NCI-H774 (cell line): ENCODE data around the gene TSSK3.

Source experiments
- DNase-seq: peaks from one replicate; lab custom pipeline; 2025; lab: John Stamatoyannopoulos, UW

The TSSK3 gene

GRCh38 chr1:32362474-32363313 lies at the start of gene TSSK3, which contains the start of gene FAM229A:
Gene TSSK3, plus strand, starts transcription at chr1:32362539. Its CDS starts 163 bp downstream, at chr1:32362702.
Gene FAM229A, minus strand, starts transcription at chr1:32362485. Its CDS starts 394 bp downstream, at chr1:32362091.
- no peak for DNase-seq

DNA sequence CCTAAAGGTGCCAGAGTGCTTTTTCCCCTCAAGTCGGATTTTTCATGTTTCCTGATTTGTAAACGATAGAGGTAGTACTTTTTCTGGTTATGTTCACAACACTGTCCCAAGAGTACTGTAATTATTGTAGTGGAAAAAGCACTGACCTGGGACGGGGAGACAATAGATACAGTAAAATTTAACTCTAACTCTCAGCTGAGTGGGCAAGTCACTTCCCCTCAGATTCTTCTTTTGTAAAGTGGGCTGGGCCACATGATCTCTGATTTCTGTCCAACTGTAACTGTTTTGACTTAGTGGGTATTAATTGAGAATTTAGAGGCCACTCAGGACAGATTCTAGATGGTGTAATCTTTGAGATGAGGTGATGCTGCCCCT lies 45.4 kb upstream of the TSSK3 start:
- no peak for DNase-seq

GRCh38 chr1:32318127-32318869 lies 44.0 kb upstream of the TSSK3 start:
- DNase-seq: no peak

DNA sequence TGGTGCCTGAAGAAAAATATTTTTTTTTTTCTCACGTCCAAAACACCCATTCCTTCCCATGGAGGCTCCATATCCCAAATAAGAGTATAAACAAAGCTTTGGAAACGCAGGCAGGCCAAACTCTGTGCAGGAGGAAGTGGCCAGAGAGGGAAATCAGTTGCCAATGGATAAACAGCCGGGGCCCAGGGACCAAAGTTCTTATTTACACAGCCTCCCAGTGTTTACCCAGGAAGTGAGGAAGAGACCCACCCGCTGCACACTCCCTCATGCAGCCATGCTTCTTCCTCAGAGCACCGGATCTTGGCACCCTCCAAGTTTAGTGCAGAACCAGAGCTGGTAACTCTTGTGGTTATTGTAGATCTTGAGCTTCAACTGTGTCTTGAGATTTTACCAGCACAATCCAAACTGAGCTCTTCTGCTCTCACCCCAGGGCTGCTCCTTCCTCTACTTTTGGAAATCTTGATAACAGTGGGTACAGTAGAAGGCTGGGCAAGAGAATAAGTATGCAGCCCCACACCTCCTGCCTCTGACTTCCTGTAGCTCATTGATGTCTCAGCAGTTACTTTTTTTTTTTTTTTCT lies 40.5 kb upstream of the TSSK3 start:
- no peak for DNase-seq

GRCh38 chr1:32327204-32327603 lies 35.1 kb upstream of the TSSK3 start:
- DNase-seq: no peak

DNA sequence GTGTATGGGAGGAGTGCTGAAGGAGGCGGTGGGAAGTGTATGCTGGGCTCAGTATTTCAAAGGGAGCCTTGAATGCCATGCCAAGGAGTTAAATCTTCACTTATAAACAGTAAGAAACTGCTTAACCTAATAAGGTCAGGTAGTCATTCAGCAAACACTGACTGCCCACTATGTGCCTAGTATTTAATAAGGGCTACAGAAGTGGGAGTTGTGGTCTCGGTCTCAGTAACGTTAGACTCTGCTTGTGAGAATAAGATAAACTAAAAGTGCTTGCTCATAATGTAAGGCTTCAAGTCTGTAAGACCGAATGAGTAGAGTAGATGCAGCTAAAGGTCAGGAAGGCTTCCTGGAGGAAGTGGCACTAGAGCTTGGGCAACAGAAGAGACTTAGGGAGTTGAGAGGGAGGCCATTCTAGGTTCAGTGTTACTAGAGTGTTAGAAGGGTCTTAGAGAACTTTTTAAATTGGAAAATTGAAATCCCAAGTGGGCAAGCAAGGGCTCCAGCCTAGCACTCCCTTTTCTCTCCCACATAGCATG lies 32.3 kb upstream of the TSSK3 start:
- no peak for DNase-seq

DNA sequence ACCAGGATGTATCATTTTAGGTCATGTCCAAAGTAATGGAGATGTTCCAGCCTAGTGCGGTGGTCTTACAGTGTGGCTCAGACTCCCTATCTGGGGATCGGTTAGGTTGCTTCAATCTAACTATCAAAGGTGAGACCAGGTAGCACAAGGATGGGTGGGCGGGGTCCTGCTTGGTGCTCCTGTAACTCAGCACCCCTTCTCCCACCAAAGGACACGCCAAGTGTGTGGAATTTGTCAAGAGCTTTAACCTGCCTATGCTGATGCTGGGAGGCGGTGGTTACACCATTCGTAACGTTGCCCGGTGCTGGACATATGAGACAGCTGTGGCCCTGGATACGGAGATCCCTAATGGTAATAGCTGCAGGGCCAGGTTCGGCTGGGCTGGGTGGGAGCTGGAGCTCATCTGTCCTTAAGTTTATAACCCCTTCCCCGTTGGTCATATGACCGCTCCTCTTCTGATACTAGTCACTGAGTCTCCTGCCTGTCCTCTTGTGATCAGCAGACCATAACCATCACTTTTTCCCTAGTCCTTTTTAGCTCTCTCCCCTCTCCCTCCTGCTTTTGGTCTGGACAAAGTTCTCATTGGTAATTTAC lies 31.7 kb upstream of the TSSK3 start:
- no peak for DNase-seq

- no peak for DNase-seq
Observed at GRCh38 chr1:32331549-32331948, 30.8 kb upstream of the TSSK3 start.

- no peak for DNase-seq
Observed at GRCh38 chr1:32332290-32333079, 29.9 kb upstream of the TSSK3 start.

DNA sequence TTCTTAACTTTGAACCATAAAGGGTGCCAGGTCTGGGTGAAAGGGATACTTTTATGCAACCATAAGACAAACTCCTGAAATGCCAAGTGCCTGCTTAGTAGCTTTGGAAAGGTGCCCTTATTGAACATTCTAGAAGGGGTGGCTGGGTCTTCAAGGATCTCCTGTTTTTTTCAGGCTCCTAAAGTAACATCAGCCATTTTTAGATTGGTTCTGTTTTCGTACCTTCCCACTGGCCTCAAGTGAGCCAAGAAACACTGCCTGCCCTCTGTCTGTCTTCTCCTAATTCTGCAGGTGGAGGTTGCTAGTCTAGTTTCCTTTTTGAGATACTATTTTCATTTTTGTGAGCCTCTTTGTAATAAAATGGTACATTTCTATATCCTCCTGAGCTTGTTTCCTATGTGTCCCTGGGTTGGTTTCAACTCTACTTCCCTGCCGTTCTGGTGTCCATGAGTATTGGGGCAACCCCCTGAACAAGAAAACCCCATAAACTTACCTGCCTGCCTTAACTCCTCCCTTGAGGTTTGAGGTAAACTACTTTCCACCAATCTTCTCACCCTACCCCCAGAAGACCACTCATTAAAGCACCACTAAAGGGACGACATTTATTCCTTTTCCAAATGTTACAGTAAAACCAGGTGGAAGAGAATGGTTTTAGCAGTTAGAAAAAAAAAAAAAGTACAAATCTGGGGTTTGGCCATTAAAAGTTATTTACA lies 28.9 kb upstream of the TSSK3 start:
- DNase-seq: no peak

DNA sequence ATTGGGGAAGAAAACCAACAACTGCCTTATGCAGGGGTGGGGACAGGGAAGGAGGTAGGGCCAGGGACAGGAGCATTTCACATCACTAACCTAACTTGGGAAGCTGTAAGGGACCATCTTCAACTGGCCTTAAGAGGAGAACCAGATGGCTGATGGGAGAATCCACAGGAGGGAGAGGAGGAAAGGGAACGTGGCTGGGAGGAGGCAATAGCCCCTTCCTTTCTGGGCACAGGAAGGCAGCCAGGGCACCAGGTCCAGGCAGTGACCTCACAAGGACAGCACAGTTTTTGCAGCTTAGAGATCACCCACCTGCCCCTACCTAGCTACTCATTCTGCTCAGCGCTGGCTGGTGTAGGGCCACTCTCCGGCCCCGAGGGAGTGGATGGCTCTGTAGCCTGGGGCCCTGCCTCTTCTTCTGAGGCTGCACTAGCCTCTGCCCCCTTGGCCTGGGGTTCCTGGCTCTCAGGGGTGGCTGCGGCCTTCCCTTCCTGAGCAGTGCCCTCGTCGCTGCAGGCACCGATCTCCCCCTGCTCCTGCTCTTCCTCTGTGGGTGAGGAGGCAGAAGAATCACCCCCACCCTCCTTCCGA lies 28.0 kb upstream of the TSSK3 start:
- DNase-seq: no peak

GRCh38 chr1:32334864-32335534 lies 27.3 kb upstream of the TSSK3 start:
- DNase-seq: peak; percentile 59

- DNase-seq: no peak
Observed at GRCh38 chr1:32335535-32335789, 26.9 kb upstream of the TSSK3 start.

DNA sequence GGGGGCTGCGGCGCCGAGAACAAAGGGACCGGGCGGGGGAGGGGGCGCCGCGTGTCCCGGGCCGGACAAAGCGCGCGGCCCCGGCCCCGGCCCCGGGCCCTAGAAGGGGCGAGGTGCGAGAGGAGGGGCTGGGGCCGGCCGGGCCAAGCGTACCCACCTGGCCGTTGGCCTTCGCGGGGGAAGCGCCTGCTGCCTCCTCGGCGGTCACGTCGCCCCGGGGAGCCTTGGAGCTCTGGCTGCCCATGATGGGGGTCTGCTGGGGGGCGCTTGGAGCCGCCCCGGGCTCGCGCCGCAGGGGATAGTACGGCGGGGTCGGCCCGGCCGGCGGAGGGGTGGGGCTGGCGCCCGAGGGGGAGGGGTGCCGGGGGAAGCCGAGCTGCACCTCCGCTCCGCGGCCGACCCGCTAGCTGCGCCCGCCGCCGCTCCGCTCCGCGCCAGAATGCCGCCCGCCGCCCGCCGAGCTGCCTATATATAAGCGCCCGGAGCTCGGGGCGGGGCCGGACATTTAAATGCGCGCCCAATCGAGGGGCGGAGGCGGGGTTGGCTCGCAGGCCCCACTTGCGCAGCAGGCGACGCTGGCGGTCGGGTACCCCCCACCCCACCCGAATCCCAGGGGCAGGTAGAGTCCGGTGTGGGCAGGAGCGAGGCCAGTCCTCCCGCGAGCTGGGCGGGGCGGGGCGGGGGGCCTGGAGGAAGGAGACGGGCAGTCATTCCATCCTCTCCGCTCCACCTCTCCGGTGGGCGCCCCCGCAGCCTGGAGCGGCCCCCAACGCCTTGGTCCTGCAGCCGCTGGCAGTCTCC lies 26.3 kb upstream of the TSSK3 start, which contains the start of gene MARCKSL1:
TSS of gene MARCKSL1 (minus strand) at position 444 of the 801 bp plus-strand sequence. CDS start at position 244, 200 bp downstream.
- peak; percentile 90 for DNase-seq

- DNase-seq: no peak
Observed at GRCh38 chr1:32336591-32336932, 25.8 kb upstream of the TSSK3 start.

DNA sequence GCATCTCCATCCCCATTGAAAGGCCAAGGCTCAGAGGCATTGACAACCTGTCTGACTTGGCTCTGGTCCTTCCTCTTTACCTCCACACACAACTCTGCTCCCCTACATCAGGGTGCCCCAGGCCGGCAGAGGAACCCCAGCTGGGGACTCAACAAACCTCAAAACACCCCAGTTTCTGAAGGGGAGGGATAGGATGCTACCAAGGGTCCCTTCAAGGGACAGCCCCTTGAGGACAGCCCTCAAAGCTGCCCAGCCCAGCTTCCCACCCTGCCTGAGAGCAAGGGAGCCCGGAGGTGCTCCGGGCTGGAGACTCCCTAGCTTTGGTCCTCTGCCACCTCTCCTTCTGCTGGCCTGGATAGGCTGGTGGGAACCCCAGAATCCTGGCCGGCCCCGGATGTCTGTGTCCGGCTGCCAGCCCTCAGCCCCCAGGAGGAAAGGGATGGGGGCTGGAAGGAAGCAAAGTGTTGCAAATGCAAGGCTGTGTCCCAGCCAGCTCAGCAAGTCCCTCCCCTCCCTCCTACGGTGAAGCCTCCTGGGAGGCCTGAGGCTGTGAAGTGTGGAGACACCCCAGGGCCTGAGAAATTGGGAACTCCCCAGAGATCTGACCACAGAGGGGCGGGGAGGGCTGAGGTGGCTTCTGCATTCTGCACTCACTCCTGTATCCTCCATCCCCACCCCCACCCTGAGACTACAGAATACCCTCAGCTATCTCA lies 25.2 kb upstream of the TSSK3 start:
- DNase-seq: no peak

DNA sequence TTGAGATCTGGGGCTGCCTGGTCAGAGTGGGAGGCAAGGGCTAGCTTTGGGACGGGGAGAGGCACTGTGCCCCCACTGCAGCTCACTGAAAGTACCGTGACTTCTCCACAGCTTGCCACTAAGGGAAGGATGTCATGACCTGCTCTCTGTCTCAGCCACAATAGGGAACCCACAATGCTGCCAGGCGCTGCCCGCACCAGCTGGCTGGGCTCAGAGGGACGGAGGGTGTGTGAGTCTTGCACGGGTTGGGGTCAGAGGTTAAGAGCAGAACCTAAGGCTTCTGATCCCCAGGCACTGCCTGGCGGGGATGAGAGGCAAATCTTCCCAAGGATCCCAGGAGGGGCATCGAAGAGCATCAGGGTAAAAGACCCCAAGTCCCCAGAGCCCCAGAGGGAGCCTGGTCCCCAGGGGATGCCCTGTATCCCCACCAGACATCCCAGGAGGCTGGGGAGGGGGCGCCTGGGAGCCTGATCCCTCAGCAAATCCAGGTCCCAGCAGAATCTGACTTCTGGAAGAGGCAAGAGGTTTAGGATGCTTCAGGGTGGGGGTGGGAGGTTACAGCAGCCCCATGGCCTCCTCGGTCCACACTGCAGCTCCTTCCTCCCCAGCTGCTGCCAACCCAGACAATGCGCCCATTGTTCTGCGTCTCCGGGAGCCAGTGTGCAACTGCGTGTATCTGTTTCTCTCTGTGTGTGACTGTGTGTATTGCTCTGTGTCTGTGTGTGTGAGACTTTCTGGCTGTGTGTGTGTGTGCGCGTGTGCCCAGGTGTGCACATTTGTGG lies 24.3 kb upstream of the TSSK3 start:
- no peak for DNase-seq
